ENCODE measurements around the gene PIN1. TPM values are rescaled to one million over a fixed set of nuclear protein-coding genes. Genes with fewer than 3 reads are reported as not detected.

The PIN1 gene
- polyA plus RNA-seq, 1 donor from 2014 or later, result 268 TPM

- H3K36me3 ChIP-seq (ENCODE audit: insufficient read depth, low read length), result no peaks in the 10 kb centered on the region
- no peak overlapping the region for H3K27ac ChIP-seq (ENCODE audit: low read length)
- no peaks in the 10 kb centered on the region for H3F3A ChIP-seq (ENCODE audit: insufficient read depth, low read length, poor library complexity, severe bottlenecking)
- no peaks in the 10 kb centered on the region for H3K79me2 ChIP-seq (replicated peaks; ENCODE audit: insufficient read depth, low read length)
- H4K20me1 ChIP-seq (ENCODE audit: insufficient read depth), result no peaks in the 10 kb centered on the region
- no peaks in the 10 kb centered on the region for H3K27me3 ChIP-seq (ENCODE audit: insufficient read depth, low read depth, low read length)
- H3K9me2 ChIP-seq (ENCODE audit: insufficient read depth, low read length), result no peaks in the 10 kb centered on the region
- no peaks in the 10 kb centered on the region for H3K9me3 ChIP-seq (ENCODE audit: low read length)
- no peak overlapping the region for H3K9ac ChIP-seq (ENCODE audit: low read length)
- H3K4me3 ChIP-seq (ENCODE audit: low read length), result no peak overlapping the region
- no peak overlapping the region for H2AFZ ChIP-seq (ENCODE audit: low read depth, low read length)
- no peak for TF ChIP-seq RAD21 (conservative IDR thresholded peaks at IDR 0.05)
- no peak for TF ChIP-seq POLR2AphosphoS5 (IDR thresholded peaks at IDR 0.05)
- no peak for TF ChIP-seq EZH2 (IDR thresholded peaks at IDR 0.05; ENCODE audit: borderline replicate concordance, insufficient read depth, low read length, poor library complexity, severe bottlenecking)
- TF ChIP-seq EP300 (conservative IDR thresholded peaks at IDR 0.05; ENCODE audit: poor library complexity, severe bottlenecking), result no peak
- H3K4me2 ChIP-seq (ENCODE audit: low read length), result no peak overlapping the region
These were observed 28.6 kb downstream of the PIN1 start for GRCh38 chr19:9863759-9864158.

- no peaks in the 10 kb centered on the region for H3K9me2 ChIP-seq (ENCODE audit: insufficient read depth, low read length)
- no peak overlapping the region for H3K4me3 ChIP-seq (ENCODE audit: low read length)
- no peak overlapping the region for H2AFZ ChIP-seq (ENCODE audit: low read depth, low read length)
- H3K79me2 ChIP-seq (replicated peaks; ENCODE audit: insufficient read depth, low read length), result no peaks in the 10 kb centered on the region
- H3K9me3 ChIP-seq (ENCODE audit: low read length), result no peaks in the 10 kb centered on the region
- H3K27me3 ChIP-seq (ENCODE audit: insufficient read depth, low read depth, low read length), result no peaks in the 10 kb centered on the region
- TF ChIP-seq SMC3 (conservative IDR thresholded peaks at IDR 0.05; ENCODE audit: poor library complexity), result no peak
- TF ChIP-seq TAF1 (IDR thresholded peaks at IDR 0.05; ENCODE audit: low read depth), result no peak
- TF ChIP-seq EZH2 (IDR thresholded peaks at IDR 0.05; ENCODE audit: borderline replicate concordance, insufficient read depth, low read length, poor library complexity, severe bottlenecking), result no peak
- TF ChIP-seq MXI1 (conservative IDR thresholded peaks at IDR 0.05; ENCODE audit: poor library complexity, severe bottlenecking), result no peak
- no peak for TF ChIP-seq REST (IDR thresholded peaks at IDR 0.05; ENCODE audit: borderline replicate concordance)
- TF ChIP-seq POLR2AphosphoS5 (IDR thresholded peaks at IDR 0.05), result no peak
- no peaks in the 10 kb centered on the region for H3F3A ChIP-seq (ENCODE audit: insufficient read depth, low read length, poor library complexity, severe bottlenecking)
- no peaks in the 10 kb centered on the region for H4K20me1 ChIP-seq (ENCODE audit: insufficient read depth)
- no peak overlapping the region for H3K4me2 ChIP-seq (ENCODE audit: low read length)
- H3K9ac ChIP-seq (ENCODE audit: low read length), result no peak overlapping the region
- peak overlapping the region; percentile 24 for H3K27ac ChIP-seq (ENCODE audit: low read length)
- H3K36me3 ChIP-seq (ENCODE audit: insufficient read depth, low read length), result no peaks in the 10 kb centered on the region
These were observed 30.8 kb downstream of the PIN1 start for GRCh38 chr19:9865732-9866501.

DNA sequence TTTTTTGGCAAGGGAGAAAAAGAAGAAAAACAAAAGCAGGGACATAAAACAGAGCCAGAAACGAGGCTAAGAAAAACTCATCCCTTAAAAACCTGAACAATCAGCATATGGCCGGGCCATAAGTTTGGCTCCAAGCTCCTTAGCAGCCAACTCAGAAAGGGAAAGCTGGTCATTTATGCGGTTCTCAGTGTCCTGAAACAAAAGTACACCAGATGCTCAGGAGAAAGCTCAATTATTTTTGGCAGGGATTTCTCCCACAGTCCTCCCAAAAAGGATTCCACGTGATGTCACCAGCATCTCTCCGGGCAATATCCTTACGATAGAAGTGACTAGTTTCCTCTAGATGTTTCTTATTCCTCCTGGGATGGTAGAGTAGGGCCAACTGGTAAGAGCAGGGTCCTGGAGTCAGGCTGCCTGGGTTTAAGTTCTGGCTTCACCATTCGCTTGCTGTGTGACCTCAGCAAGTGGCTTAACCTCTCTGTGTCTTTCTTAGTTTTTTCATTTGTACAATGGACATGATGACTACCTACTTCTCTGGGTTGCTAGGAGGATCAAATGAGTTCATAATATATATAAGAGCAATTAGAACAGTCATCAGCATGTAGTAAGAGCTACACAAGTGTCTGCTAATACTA lies 34.0 kb downstream of the PIN1 start:
- no peaks in the 10 kb centered on the region for H3K79me2 ChIP-seq (replicated peaks; ENCODE audit: insufficient read depth, low read length)
- H3K4me2 ChIP-seq (ENCODE audit: low read length), result no peak overlapping the region
- no peaks in the 10 kb centered on the region for H3K9me3 ChIP-seq (ENCODE audit: low read length)
- H3K4me3 ChIP-seq (ENCODE audit: low read length), result no peak overlapping the region
- H2AFZ ChIP-seq (ENCODE audit: low read depth, low read length), result no peak overlapping the region
- H3K27me3 ChIP-seq (ENCODE audit: insufficient read depth, low read depth, low read length), result no peaks in the 10 kb centered on the region
- H3K36me3 ChIP-seq (ENCODE audit: insufficient read depth, low read length), result no peaks in the 10 kb centered on the region
- H3K27ac ChIP-seq (ENCODE audit: low read length), result no peak overlapping the region
- H3F3A ChIP-seq (ENCODE audit: insufficient read depth, low read length, poor library complexity, severe bottlenecking), result no peaks in the 10 kb centered on the region
- no peaks in the 10 kb centered on the region for H3K9me2 ChIP-seq (ENCODE audit: insufficient read depth, low read length)
- no peaks in the 10 kb centered on the region for H4K20me1 ChIP-seq (ENCODE audit: insufficient read depth)
- no peak overlapping the region for H3K9ac ChIP-seq (ENCODE audit: low read length)
- TF ChIP-seq MXI1 (conservative IDR thresholded peaks at IDR 0.05; ENCODE audit: poor library complexity, severe bottlenecking), result no peak
- no peak for TF ChIP-seq RAD21 (conservative IDR thresholded peaks at IDR 0.05)
- TF ChIP-seq SMC3 (conservative IDR thresholded peaks at IDR 0.05; ENCODE audit: poor library complexity), result no peak
- no peak for TF ChIP-seq EP300 (conservative IDR thresholded peaks at IDR 0.05; ENCODE audit: poor library complexity, severe bottlenecking)
- TF ChIP-seq EZH2 (IDR thresholded peaks at IDR 0.05; ENCODE audit: borderline replicate concordance, insufficient read depth, low read length, poor library complexity, severe bottlenecking), result no peak
- no peak for TF ChIP-seq TAF1 (IDR thresholded peaks at IDR 0.05; ENCODE audit: low read depth)
- TF ChIP-seq REST (IDR thresholded peaks at IDR 0.05; ENCODE audit: borderline replicate concordance), result no peak
- TF ChIP-seq CTCF (IDR thresholded peaks at IDR 0.05; ENCODE audit: poor library complexity, severe bottlenecking), result no peak
- TF ChIP-seq POLR2AphosphoS5 (IDR thresholded peaks at IDR 0.05), result no peak
